Colonic mucosa (tissue), 4 donors: Measurements from ENCODE around the gene HCFC1R1. TPM values are rescaled to one million over a fixed set of nuclear protein-coding genes. Genes with fewer than 3 reads are reported as not detected.

Source experiments
- DNase-seq: peaks from one replicate; pipeline ENCODE4 v3.0.0-alpha.2; 2020
- H3K27ac ChIP-seq: fragments of 200-600 bp; one replicate; pipeline ENCODE4 v1.8.0; 2021
- H3K27me3 ChIP-seq: fragments of 200-600 bp; one replicate; pipeline ENCODE4 v1.8.0; 2021
- H3K36me3 ChIP-seq: fragments of 200-600 bp; one replicate; pipeline ENCODE4 v1.8.0; 2021
- H3K4me1 ChIP-seq: fragments of 200-600 bp; one replicate; pipeline ENCODE4 v1.8.0; 2021; ENCODE audit warnings: mild to moderate bottlenecking
- H3K4me3 ChIP-seq: fragments of 200-600 bp; one replicate; pipeline ENCODE4 v1.8.0; 2021
- H3K9ac ChIP-seq, 2 donors: one replicate each; pipeline ENCODE4 v1.7.0; 2013; ENCODE audit warnings: control low read depth in 2 of 2, low read depth in 2 of 2, low read length in 2 of 2
- H3K9me3 ChIP-seq: fragments of 200-600 bp; one replicate; pipeline ENCODE4 v1.8.0; 2021
- CTCF ChIP-seq: fragments of 200-600 bp; IDR thresholded peaks from one replicate; pipeline ENCODE4 v1.8.0; 2022; ENCODE audit warnings: antibody characterized with exemption, mild to moderate bottlenecking
- intact Hi-C: fragments of 100-400 bp; cut with DNase I; formaldehyde crosslinking; loops from one replicate; pipeline ENCODE4 v1.14.1; 2022
- total RNA-seq, 2 donors: library from RNA; stranded (reverse); fragmentation: NEBNext Ultra II Directional in 1 of 2; extraction: Animal tissue kit (Norgen Biotek cat#: 25700) in 1 of 2; gene quantifications; one replicate each; pipeline ENCODE4 v1.2.1, GENCODE V29; 2021
- donor health status: healthy.
- donor health status: DM: no; HTN: no; CAD: no.
- donor health status: DM: no; HTN: no; CAD: no.

The HCFC1R1 gene
- total RNA-seq, 2 donors from 2014 or later: 28.7 to 30.0 TPM

GRCh38 chr16:3017794-3018506 lies 5.8 kb downstream of the HCFC1R1 start, which contains the start of gene CLDN6:
TSS of gene CLDN6 (minus strand) at chr16:3018183. CDS start at chr16:3016021, 2,162 bp downstream.
- TF ChIP-seq CTCF: no peak
- no peak within 1 kb of the TSS for H3K9ac ChIP-seq
- no peak within 1 kb of the TSS for H3K27ac ChIP-seq
- peaks cover 13% of the 10 kb centered on the region for H3K4me1 ChIP-seq
- no peak for DNase-seq
- intact Hi-C loops: no loop called here
- H3K27me3 ChIP-seq: no peaks in the 10 kb centered on the region
- no peaks in the 10 kb centered on the region for H3K9me3 ChIP-seq
- no peak within 1 kb of the TSS for H3K4me3 ChIP-seq
- H3K36me3 ChIP-seq: no peaks in the 10 kb centered on the region

DNA sequence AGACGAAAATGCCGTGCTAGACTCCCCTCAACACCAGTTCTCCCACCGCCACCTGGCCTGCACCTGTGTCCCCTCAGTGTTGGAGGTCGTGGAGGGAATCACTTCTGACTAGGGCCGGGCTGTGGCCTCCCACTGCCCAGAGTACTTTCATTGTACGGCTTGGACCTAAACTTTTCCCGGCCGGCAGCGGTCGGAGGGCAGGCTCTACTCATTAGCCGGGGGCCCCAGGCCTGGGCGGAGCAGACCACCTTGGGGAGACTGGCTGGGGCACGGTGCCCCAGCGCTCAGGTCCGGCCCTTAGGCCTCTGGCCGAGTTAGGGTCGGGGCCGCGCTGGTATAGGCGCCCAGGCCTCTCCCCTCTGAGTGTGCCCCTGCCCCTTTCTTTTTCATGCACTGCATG lies 6.4 kb downstream of the HCFC1R1 start:
- no peak overlapping the region for H3K4me3 ChIP-seq
- no peaks in the 10 kb centered on the region for H3K27me3 ChIP-seq
- peaks cover 10% of the 10 kb centered on the region for H3K4me1 ChIP-seq
- no peaks in the 10 kb centered on the region for H3K36me3 ChIP-seq
- H3K9ac ChIP-seq: no peak overlapping the region
- no peak overlapping the region for H3K27ac ChIP-seq
- no peak for DNase-seq
- no peaks in the 10 kb centered on the region for H3K9me3 ChIP-seq
- no peak for TF ChIP-seq CTCF
- intact Hi-C loops: no loop called here

- Histone ChIP-seq H3K4me1 (no peaks in the 10 kb centered on the region), H3K4me3 (no peak overlapping the region), H3K9ac (no peak overlapping the region), H3K9me3 (no peaks in the 10 kb centered on the region), H3K27me3 (peaks cover 5% of the 10 kb centered on the region), H3K36me3 (no peaks in the 10 kb centered on the region), H3K27ac (no peak overlapping the region)
- DNase-seq: no peak
- TF ChIP-seq CTCF: no peak
- intact Hi-C loops: no loop called here
These were observed 7.7 kb downstream of the HCFC1R1 start for GRCh38 chr16:3015865-3016521.

DNA sequence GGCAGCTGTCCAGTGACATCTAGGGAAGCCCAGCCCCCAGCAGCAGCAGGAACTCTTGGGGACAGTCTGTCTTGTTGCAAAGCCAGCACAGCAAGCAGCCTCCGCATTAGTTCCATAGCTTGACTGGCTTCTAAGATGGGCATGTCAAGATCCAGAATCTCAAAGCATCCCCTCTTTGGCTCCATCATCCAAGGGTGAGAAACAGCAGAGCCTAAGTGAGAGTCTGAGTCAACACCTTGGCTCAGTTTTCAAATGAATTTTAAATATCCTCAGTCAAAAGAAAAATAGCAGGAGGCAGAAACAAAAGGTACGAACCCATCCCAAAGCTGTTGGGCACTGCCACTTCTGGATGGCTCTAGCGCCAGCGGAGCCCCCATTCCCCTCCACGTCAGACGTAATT lies 8.8 kb downstream of the HCFC1R1 start:
- peaks cover 5% of the 10 kb centered on the region for H3K27me3 ChIP-seq
- H3K4me1 ChIP-seq: no peaks in the 10 kb centered on the region
- H3K4me3 ChIP-seq: no peak overlapping the region
- no peak for TF ChIP-seq CTCF
- DNase-seq: no peak
- intact Hi-C loops: no loop called here
- no peak overlapping the region for H3K27ac ChIP-seq
- H3K9me3 ChIP-seq: no peaks in the 10 kb centered on the region
- H3K9ac ChIP-seq: no peak overlapping the region
- no peaks in the 10 kb centered on the region for H3K36me3 ChIP-seq

DNA sequence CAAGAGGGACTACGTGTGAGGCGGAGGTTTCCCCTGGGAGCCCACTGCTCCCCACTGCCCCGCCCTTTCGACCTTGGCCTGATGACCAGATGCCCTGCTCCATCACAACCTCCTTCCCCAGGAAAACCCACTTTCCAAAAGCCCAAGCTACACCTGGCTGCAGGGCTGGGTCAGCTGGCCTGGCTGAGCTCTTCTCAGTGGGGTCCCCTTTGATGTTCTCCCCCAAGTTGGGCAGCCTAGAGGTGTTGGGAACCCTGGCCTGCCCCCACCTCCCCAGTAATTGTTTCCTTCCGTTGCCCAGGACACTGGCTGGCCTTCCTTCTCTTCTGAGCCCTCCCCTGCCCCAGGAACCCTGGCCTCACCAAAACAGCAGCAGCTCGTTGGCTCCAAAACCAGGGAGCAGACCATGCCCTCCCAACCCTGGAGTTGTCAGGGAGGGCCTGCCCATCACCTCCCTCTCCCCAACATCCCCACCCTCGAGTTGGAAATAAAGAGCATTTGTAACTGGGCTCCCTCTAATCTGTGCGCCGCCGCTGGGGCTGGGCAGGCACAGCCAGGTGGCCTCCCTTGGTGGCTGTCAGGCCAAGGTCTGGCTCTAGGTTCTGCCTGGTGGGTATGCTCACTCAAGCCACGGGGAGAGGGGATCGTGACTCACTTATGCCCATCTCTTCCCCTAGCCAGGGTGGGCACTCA lies 9.6 kb downstream of the HCFC1R1 start:
- H3K27ac ChIP-seq: no peak overlapping the region
- no peak for TF ChIP-seq CTCF
- H3K4me3 ChIP-seq: no peak overlapping the region
- intact Hi-C loops: no loop called here
- no peak overlapping the region for H3K9ac ChIP-seq
- no peaks in the 10 kb centered on the region for H3K36me3 ChIP-seq
- H3K27me3 ChIP-seq: peaks cover 5% of the 10 kb centered on the region
- H3K9me3 ChIP-seq: no peaks in the 10 kb centered on the region
- DNase-seq: no peak
- no peaks in the 10 kb centered on the region for H3K4me1 ChIP-seq
